SHP77 treated with DMSO at 0.1 percent for 48 hours (cell line): ENCODE results near the gene FNBP1.

ENCODE experiments used
- DNase-seq: peaks from one replicate; lab custom pipeline; 2025; lab: John Stamatoyannopoulos, UW

The FNBP1 gene

DNA sequence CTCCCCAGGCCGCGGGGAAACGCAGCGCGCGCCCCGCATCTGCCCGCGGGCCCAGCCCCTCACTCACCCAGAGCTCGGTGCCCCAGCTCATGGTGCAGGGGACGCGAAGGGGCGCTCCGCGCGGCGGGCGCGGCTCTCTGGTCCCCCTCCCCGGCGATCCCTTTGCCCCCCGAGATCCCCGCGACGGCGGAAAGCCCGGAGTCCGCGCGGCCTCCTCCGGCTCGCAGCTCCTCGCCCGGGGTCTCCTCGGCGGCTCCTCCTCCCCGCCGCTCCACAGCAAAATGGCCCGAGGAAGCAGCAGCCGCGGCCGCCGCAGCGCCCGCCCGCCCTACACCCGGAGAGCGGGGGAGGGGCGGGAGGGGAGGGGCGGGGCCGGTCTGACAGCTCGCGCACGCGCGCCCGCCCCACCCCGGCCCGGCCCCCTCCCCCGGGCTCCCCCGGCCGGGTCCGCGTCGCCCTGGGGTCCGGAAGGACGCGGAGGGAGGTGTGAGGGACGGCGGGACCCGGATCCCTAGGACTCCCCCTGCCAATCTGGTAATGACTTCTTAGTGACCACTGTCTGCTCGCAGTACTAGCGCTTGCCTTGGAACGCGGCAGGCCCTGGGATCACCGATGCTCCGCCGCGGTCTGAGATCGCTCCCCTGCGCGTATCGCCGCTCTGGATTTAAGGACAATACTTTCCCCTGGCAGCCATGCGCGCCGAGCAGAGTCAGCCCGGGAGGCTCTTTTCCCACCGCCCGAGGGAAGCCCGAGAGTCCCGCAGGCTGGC, at the start of gene FNBP1:
FNBP1 (minus strand) TSS at position 305 of the 769 bp plus-strand sequence; CDS start at position 91, 214 bp downstream.
- DNase-seq, result no peak

GRCh38 chr9:130090915-130091314, 47.9 kb upstream of the FNBP1 start:
- no peak for DNase-seq

GRCh38 chr9:130089141-130089540, 46.2 kb upstream of the FNBP1 start:
- DNase-seq, result no peak

- DNase-seq, result no peak
Observed at GRCh38 chr9:130088051-130088450, 45.1 kb upstream of the FNBP1 start.

DNA sequence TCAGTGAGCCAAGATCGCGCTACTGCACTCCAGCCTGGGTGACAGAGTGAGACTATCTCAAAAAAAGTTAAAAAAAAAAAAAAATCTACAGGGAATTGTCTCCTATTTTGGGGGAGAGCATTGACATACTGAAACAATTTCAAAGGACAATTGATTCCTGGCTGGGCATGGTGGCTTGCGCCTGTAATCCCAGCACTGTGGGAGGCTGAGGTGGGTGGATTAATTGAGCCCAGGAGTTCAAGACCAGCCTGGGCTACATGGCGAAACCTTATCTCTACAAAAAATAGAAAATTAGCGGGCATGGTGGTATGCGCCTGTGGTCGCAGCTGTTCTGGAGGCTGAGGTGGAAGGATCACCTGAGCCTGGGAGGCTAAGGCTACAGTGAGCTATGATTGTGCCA, 41.3 kb upstream of the FNBP1 start:
- DNase-seq, result no peak

GRCh38 chr9:130078547-130078946, 35.6 kb upstream of the FNBP1 start:
- no peak for DNase-seq

DNA sequence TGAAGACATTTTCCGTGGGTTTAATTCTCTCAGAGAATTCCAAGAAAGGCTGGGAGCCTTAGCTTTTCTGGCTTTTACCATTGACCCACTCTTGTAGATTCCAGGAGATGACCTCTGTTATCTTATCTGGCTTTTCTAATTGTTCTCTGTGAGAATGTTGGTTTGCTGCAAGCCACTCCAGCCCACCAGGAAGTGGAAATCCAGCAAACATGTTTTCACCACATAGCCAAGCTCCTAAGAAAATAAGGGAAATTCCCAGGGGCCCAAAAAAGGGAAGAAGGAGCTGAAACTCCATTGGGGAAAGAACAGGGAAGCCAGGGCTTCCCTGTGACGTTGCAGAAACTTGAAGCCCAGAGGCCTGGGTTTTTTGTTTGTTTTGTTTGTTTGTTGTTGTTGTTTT, 30.4 kb upstream of the FNBP1 start:
- DNase-seq, result no peak

DNA sequence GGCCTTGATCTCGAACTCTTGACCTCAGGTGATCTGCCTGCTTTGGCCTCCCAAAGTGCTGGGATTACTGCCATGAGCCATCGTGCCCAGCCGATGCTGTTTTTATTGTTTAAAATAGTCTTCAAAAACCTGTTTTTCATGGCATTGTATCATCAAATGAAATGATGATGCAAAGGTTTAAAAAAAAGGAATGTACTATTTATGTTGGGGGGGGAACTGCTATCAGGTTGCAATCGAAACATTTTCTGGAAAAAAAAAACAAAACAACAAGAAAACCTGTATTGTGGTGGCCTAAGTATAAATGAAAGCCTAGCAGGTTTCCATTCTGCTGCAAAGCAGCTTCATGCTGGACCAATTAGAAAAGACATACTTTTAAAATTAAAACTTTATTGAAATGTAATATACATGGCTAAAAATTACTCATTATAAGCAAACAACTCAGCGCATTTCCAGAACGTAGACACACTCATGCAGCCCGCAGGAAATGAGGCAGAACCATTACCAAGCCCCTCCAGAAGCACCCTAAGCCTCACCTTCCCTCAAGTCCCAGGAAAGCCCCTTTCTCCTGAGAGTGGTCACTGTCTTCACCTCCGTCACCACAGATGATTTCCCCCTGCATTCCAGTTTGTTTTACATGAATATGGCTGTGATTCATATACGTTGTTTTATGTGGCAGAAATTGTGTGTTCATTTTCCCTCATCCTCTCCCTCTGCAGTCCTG, 29.7 kb upstream of the FNBP1 start:
- no peak for DNase-seq

DNA sequence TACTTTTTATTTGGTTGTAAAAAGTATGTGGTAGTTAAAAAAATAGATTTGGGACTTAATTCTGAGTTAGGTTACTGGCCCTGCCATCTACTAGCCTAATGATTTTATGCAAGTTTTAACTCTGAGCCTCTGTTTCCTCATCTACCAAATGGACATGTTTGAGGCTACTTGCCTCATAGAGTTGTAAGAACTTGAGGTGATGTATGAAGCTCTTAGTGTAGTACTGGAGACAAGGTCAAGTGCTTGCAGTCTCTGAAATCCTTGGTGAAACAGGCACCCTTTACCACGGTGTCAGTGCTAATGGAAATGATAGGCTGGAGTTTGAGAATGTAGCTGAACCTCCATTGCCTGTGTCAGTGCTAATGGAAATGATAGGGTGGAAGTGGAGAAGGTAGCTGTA, 26.1 kb upstream of the FNBP1 start:
- no peak for DNase-seq

DNA sequence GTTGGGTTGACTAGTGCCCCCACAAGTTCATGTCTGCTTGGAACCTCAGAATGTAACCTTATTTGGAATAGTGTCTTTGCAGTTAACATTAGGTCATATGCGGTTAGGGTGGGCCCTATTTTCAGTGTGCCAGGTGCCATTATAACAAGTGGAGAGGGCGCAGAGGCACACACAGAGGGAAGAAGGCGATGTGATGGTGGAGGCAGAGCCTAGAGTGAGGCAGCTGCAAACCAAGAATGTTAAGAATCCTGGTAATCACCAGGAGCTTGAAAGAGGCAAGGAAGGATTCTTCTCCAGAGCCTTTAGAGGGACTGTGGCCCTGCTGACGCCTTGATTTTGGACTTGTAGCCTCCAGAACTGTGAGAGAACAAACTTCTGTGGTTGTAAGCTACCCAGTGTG, 21.6 kb upstream of the FNBP1 start:
- DNase-seq, result no peak

DNA sequence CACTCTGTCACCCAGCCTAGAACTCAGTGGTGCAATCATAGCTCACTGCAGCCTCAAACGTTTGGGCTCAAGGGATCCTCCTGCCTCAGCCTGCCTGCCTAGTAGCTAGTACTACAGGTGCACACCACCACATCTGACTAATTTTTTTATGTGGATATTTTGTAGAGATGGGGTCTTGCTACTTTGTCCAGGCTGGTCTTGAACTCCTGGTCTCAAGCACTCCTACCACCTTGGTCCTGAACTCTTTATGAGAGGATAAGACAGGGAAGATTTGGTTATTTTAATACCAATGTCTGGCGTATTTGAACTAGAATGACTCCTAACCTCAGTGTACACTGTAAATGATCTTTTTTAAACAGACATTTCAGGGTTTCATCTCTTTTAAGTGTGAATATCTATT, 19.8 kb upstream of the FNBP1 start:
- DNase-seq, result no peak

DNA sequence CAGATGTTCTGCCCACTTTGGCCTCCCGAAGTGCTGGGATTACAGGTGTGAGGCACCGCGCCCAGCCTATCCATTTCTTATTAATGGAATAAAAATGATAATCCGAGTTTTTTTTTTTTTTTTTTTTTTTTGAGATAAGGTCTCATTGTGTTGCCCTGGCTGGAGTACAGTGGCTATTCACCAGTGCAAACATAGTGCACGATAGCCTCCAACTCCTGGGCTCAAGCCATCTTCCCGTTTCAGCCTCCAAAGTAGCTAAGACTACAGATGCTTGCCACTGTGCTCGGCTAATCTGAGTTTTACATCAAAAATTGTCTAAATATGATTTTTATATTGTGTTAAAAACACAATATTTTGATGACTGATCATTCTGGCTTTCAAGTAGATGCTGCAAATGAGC, 17.3 kb upstream of the FNBP1 start:
- no peak for DNase-seq

DNA sequence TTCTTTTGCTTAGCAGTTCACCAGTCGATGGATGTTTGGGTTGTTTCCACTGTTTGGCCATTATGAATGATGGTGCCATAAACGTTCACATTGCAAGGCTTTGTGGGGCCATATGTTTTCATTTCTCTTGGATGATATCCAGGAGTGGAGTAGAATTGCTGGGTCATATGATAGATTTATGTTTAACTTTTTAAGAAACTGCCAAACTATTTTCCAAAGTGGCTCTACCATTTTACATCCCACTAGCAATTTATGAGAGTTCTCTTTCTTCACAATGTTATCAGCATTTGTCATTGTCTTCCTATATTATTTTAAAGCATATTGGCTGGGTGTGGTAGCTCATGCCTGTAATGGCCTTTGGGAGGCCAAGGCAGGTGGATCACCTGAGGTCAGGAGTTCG, 15.9 kb upstream of the FNBP1 start:
- no peak for DNase-seq

DNA sequence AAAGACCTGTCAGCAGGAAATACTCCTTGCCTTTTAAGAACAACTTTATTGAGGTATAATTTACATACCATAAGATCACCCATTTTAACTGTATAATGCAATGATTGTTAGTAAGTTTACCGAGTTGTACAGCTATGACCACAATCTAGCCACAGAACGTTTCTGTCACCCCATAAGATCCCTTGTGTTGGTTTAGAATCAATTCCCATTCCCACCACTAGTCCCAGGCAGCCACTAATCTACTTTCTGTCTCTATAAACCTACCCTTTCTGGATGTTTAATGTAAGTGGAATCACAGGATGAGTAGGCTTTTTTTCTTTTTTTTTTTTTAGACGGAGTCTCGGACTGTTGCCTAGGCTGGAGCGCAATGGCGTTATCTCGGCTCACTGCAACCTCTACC, 15.2 kb upstream of the FNBP1 start:
- DNase-seq, result no peak

- no peak for DNase-seq
Observed at GRCh38 chr9:130054820-130055219, 11.8 kb upstream of the FNBP1 start.

- DNase-seq, result no peak
Observed at GRCh38 chr9:130054325-130054786, 11.4 kb upstream of the FNBP1 start.

DNA sequence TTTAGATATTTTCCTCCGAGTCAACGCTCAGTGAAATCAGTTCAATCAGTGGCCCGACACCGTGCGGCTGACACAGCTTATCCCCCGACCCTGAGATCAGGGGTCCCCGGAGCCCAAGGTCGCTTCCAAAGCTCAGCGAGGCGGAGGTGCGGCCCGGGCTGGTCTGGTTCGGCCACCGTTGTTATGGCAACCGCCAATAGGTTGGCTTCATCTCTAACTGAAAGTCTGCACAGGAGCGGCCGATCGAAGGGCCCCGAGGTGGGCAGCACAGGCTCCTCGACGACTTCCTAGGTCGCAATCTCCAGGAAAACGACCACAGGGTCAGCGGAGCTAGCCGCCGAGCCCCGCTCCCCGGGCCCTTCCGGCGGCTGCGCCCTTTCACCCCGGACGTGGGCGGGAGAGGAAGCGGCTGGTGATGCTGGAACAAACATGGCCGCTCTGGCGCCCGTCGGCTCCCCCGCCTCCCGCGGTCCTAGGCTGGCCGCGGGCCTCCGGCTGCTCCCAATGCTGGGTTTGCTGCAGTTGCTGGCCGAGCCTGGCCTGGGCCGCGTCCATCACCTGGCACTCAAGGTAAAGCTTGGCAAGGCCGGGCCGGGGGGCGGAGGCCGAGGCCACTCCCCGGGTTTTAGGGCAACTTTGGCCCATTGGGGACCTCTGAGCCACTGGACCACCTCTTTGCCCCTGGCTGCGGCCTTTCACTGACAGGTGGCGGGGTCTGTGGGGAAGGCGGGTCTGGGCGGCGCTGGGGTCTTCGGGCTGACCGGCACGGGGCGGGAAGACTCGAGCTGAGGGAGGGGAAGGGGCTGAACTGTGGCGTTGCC, 10.7 kb upstream of the FNBP1 start, which contains the start of gene GPR107:
GPR107 (plus strand) TSS at position 403 of the 821 bp plus-strand sequence; CDS start at position 430, 27 bp downstream.
- peak; percentile 28 for DNase-seq

GRCh38 chr9:130053109-130053503, 10.1 kb upstream of the FNBP1 start:
- no peak for DNase-seq

DNA sequence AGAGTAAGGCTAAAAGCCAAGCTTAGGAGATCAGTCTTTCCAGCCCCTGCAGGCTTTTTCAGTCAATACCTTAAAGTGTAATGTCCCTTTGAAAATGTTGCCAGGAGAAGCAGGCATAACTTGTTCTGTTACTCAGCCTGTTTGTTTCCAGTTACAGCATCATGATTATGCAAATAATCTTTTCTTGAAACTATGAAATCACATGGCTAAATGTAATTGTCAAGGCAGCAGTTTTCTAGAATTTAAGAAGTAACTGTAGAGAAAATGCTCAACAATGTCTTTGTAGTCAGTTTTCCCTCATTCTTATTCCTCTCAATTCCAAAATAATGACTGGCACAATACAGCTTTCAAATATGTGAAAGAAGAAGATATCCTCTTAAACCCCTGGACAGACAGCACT, 8.9 kb upstream of the FNBP1 start:
- no peak for DNase-seq

GRCh38 chr9:130050462-130050861, 7.5 kb upstream of the FNBP1 start:
- DNase-seq, result no peak

- DNase-seq, result no peak
Observed at GRCh38 chr9:130049431-130050210, 6.6 kb upstream of the FNBP1 start.
